OCI-LY7 (cell line): ENCODE results near the gene TARS3.

ENCODE experiments used
- EZH2phosphoT487 ChIP-seq: fragments of 200-600 bp; sonication (generic); IDR thresholded peaks from 2 replicates; pipeline ENCODE4 v1.6.1; 2018; ENCODE audit warnings: low read depth, borderline replicate concordance, mild to moderate bottlenecking, mixed run types, antibody characterized with exemption, low read length, moderate library complexity, mixed read lengths
- TF ChIP-seq, protein P1 (sequence below): fragments of 200-600 bp; sonication (generic); conservative IDR thresholded peaks from 2 replicates; pipeline ENCODE4 v1.5.1; 2014; ENCODE audit warnings: mild to moderate bottlenecking, antibody characterized with exemption, low read length, moderate library complexity, mixed read lengths

GRCh38 chr15:101623367-101624304 lies 100.6 kb downstream of the TARS3 start:
- TF ChIP-seq, protein P1, sequence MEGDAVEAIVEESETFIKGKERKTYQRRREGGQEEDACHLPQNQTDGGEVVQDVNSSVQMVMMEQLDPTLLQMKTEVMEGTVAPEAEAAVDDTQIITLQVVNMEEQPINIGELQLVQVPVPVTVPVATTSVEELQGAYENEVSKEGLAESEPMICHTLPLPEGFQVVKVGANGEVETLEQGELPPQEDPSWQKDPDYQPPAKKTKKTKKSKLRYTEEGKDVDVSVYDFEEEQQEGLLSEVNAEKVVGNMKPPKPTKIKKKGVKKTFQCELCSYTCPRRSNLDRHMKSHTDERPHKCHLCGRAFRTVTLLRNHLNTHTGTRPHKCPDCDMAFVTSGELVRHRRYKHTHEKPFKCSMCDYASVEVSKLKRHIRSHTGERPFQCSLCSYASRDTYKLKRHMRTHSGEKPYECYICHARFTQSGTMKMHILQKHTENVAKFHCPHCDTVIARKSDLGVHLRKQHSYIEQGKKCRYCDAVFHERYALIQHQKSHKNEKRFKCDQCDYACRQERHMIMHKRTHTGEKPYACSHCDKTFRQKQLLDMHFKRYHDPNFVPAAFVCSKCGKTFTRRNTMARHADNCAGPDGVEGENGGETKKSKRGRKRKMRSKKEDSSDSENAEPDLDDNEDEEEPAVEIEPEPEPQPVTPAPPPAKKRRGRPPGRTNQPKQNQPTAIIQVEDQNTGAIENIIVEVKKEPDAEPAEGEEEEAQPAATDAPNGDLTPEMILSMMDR: no peak
- no peak for TF ChIP-seq EZH2phosphoT487
